GM10266 (cell line): ENCODE measurements around the gene VWA1.
A peak's percentile ranks its signal among the peaks of the same experiment; 100 is the strongest.
"Not testable (repeated sequence)": the region's sequence is repeated elsewhere in the genome, so short reads cannot be mapped to it uniquely, and the experiment has no call there.

Source experiments
- DNase-seq: peaks from one replicate; pipeline ENCODE4 v3.0.0; 2012; ENCODE audit errors: extremely low spot score
- TF ChIP-seq, protein P1 (sequence below): IDR thresholded peaks from 2 replicates; pipeline ENCODE4 v1.5.1; 2012; ENCODE audit warnings: mild to moderate bottlenecking, low read depth; ENCODE audit not compliant: control insufficient read depth, insufficient read depth; ENCODE audit errors: missing control alignments

The VWA1 gene

DNA sequence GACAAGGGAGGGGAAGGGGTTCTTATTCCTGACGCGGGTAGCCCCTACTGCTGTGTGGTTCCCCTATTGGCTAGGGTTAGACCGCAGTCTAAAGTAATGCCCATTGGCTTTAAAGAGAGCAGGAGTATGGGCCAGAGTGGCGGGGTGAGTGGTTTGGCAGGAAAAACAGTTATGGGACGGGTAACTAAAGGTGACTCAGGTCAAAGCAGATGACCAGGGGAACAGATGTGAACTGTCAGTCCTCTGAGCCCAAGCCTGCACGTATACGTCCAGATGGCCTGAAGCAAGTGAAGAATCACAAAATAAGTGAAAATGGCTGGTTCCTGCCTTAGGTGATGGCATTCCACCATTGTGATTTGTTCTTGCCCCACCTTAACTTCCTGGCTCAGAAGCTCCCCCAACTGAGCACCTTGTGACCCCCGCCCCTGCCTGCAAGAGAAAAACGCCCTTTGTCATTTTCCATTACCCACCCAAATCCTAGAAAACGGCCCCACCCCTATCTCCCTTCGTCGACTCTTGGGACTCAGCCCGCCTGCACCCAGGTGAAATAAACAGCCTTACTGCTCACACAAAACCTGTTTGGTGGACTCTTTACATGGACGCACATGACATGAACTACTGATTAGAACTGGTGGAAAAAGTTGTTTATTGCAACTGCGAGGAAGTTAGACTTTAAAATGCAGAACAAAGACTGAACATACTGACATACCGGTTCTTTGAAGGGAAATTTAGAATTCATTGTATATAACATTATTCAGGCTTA, 35.3 kb downstream of the VWA1 start:
- no peak for DNase-seq
- TF ChIP-seq, protein P1, sequence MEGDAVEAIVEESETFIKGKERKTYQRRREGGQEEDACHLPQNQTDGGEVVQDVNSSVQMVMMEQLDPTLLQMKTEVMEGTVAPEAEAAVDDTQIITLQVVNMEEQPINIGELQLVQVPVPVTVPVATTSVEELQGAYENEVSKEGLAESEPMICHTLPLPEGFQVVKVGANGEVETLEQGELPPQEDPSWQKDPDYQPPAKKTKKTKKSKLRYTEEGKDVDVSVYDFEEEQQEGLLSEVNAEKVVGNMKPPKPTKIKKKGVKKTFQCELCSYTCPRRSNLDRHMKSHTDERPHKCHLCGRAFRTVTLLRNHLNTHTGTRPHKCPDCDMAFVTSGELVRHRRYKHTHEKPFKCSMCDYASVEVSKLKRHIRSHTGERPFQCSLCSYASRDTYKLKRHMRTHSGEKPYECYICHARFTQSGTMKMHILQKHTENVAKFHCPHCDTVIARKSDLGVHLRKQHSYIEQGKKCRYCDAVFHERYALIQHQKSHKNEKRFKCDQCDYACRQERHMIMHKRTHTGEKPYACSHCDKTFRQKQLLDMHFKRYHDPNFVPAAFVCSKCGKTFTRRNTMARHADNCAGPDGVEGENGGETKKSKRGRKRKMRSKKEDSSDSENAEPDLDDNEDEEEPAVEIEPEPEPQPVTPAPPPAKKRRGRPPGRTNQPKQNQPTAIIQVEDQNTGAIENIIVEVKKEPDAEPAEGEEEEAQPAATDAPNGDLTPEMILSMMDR, result no peak

DNA sequence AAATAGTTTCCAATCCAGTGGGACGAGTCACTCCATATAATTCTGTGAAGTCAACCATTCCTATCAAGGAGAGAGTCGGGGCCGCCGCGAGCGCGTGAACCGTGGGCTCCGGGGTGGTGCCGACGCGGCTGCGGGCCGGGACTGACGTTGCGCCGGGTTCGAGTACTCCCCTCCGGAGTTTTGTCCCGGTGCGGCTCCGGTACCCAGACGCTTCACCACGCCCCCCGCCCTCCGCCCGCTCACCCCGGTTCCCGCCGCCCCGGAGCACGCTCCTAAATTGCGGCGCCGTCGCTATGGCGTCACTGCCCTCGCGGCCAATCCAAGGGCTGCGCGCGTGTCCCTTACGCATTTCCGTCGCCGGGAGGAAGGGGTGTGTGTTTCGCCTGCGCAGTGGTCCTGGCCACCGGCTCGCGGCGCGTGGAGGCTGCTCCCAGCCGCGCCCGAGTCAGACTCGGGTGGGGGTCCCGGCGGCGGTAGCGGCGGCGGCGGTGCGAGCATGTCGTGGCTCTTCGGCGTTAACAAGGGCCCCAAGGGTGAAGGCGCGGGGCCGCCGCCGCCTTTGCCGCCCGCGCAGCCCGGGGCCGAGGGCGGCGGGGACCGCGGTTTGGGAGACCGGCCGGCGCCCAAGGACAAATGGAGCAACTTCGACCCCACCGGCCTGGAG, 36.0 kb downstream of the VWA1 start, which contains the start of gene ATAD3B:
Gene ATAD3B, plus strand, starts transcription at position 377 of the 664 bp plus-strand sequence. Its CDS starts 120 bp downstream, at position 497.
- peak; percentile 98 for DNase-seq
- TF ChIP-seq, protein P1, result no peak

DNA sequence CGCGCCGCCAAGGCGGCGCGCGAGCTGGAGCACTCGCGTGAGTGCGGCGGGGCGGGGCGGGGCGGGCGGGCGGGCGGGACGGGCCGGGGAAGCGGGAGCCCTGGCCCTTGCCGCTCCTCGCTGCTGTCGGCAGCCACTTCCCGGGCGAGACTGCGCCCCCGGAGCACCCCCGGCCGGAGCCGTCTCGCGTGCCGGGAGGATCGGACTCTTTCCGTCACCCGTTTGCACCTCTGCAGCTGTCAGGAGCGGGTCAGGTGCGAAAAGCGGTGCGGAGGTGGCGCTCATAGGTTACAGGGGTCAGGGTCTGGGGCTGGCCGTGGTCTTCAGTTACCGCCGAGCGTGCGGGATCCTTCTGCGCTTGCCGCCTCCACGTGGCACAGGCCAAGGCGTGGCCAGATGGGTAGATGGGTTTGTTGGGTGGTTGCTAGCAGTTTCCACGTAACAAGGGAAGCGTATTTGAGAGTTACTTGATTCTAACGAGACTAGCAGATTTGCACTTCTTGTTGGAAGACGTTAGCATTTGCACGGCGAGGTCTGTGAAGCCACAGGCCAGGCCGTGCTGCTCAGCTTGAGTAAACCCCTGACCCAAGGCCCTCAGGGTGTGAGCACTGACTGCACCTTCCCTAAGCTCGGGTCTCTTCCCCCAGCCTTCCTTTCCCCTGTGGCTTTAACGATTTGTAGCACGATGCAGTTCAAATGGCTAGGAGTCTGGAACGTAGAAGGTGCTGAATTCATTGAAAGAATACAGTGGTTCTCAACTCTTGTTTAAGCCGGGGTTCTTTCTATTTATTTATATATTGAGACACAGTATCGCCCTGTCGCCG, 36.8 kb downstream of the VWA1 start:
- DNase-seq, result not testable (repeated sequence)

DNA sequence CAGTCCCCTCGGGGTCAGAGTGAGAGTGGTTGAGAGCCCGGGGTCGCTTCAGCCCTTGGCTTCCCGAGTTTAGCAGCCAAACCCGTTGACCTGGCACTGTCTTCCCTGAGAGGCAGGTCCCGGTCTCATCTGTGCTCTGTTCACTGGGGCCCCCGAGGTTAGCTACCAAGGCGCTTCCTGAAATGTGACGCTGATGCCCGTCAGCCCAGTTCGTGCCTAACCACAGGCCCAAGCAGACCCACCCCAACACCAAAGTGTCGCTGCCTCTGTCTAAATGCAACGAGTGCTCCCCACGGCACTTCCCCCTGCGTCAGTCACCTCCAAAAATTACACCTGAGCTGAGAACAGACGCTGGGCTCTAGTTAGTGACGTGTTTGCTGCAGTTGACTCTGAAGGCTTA, 40.5 kb downstream of the VWA1 start:
- DNase-seq, result not testable (repeated sequence)

DNA sequence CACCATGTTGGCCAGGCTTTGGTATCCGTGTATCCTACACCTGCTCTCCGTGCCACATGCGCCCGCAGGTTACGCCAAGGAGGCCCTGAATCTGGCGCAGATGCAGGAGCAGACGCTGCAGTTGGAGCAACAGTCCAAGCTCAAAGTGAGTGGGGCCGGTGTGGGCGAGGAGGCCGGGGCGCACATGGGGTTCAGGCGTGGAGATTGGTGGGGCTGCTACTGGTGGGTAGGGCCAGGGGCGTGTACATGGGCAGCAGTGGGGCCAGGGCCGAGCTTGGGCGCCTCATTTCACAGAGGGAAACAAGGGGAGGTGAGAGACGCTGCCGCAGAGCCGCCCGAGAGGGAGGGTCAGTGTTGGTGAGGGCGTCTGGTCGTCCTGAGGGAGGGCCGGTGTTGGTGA, 41.7 kb downstream of the VWA1 start:
- TF ChIP-seq, protein P1, result no peak

DNA sequence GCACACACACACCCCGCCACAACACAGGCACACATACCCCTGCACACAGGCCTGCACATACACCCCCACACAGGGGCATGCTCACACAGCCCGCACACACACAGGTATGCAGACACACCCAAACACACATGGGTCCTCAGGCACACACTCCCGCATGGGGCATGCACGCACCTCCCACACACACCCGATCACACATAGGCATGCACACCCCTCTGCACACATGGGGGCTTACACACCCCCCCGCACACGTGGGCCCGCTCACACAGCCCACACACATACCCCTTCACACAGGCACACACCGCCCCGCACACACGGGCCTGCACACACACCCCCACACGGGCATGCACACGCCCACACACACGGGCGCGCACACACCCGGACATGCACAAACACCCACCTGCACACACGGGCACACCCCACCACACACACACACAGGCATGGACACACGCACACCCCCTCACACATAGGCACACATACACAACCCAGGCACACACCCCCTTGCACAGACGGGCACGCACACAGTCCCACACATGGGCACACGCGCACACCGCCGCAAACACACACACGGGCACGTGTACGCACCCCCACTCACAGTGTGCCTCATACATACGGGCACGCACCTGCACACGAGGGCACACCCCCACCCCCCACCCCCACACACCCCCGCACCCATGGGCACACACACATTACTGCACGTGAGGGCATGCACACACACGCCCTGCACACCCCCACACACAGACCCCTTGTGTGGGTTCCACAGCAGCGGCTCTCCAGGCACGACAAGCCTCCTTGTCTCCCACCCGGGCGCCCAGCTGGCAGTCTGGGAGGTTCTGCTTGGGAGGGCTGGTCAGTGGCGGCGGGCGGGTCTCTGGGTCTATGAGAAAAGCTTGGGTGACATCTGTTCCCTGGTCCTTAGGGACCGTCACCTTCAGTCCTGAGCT, 44.3 kb downstream of the VWA1 start:
- TF ChIP-seq, protein P1, result no peak
- no peak for DNase-seq

More for the DNA sequence above, 41.7 kb downstream of the VWA1 start:
- DNase-seq, result no peak

DNA sequence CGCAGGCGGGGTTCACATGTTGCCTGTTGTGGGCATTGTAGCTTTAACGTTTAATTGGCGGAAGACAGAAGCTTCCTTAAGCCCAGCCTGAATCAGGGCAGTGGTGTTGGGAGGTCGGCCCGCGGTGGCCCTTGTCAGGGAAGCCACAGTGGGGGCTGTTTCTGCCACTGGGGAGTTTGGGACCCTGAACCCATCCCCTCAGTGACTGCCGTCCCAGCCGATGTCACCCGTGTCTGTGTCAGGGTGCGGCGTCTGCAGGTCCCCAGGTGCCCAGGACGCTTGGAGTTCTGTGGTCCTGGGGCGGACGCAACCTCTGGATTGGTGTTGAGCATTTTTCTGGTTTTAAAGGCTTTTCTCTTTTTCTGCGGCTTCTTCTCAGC, 45.0 kb downstream of the VWA1 start:
- DNase-seq, result not testable (repeated sequence)

DNA sequence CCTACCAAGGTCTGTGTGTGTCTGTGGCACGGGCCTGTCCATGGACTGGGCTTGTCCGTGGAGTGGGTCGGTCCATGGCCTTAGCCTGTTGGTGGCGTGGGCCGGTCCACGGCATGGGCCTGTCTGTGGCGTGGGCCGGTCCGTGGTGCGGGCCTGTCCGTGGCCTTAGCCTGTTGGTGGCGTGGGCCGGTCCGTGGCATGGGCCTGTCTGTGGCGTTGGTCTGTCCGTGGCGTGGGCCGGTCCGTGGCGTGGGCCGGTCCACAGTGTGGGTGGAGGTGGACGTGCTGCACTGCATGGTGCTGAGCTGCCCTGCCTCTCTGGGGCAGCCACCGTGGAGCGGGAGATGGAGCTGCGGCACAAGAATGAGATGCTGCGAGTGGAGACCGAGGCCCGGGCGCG, 46.3 kb downstream of the VWA1 start:
- not testable (repeated sequence) for DNase-seq
